Heart left ventricle (tissue), 13 donors: ENCODE measurements around the gene BCAS1.

Experiments
- POLR2A ChIP-seq, 2 donors: fragments of 450-650 bp; IDR thresholded peaks; one replicate each; pipeline ENCODE4 v1.6.1; 2017; ENCODE audit warnings: antibody characterized with exemption in 2 of 2, mild to moderate bottlenecking in 2 of 2, moderate library complexity in 2 of 2
- TF ChIP-seq, protein P1 (sequence below), 12 donors: fragments of 200-600 bp; sonication (generic) in 4 of 12; IDR thresholded peaks; one replicate each; pipeline versions ENCODE4 v1.5.0 to v1.8.0; 2018 to 2022; ENCODE audit warnings: antibody characterized with exemption in 12 of 12, mild to moderate bottlenecking in 5 of 12
- donor health status: ischemic (EF 13 %, LVEDD 7.1; RV severe dilation, severe dysfunction).
- donor health status: DM: no; HTN: yes; CAD: no.
- donor health status: DM: no; HTN: no; CAD: no.
- donor health status: ischemic (EF 25% LVEDD 6.9; RV normal size, moderate dysfunction).
- donor health status: ischemic (EF 25% LVEDD 5.7; RV mildly dilated, moderate dysfunction).
- donor health status: ischemic (EF 35%, LVEDD 5.7; RV mildly dilated, moderate dysfunction).
- donor health status: nonischemic (EF 11% LVEDD 7.7; RV severe dilation, severe dysfunction).
- donor health status: DM: yes; HTN: yes; CAD: no.
- donor health status: PGD.
- donor health status: ischemic (EF 29% LVEDD 5.4; RV normal size, mild dysfunction).
- donor health status: nonischemic (EF 23%, LVEDD 6.1; RV moderate dilation, normal function).

DNA sequence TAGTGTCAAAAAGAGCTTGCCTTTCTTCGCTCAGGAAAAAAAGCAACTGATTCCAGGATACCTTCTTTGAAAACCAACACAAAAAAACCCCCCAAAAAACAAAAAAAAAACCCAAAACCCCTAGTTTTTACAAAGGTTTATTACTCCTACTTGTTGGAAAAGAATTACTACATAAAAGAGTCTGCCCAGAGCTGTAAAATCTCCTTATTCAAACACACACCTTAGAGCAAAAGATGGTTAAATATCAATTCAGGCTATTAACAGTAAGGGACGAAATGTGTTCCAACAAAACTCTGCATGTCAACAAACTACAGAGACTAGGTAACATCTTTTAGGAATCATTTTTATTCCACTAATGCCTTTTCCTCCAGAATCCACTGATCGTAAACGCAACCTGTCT is 42.7 kb downstream of the BCAS1 start:
- TF ChIP-seq, protein P1, sequence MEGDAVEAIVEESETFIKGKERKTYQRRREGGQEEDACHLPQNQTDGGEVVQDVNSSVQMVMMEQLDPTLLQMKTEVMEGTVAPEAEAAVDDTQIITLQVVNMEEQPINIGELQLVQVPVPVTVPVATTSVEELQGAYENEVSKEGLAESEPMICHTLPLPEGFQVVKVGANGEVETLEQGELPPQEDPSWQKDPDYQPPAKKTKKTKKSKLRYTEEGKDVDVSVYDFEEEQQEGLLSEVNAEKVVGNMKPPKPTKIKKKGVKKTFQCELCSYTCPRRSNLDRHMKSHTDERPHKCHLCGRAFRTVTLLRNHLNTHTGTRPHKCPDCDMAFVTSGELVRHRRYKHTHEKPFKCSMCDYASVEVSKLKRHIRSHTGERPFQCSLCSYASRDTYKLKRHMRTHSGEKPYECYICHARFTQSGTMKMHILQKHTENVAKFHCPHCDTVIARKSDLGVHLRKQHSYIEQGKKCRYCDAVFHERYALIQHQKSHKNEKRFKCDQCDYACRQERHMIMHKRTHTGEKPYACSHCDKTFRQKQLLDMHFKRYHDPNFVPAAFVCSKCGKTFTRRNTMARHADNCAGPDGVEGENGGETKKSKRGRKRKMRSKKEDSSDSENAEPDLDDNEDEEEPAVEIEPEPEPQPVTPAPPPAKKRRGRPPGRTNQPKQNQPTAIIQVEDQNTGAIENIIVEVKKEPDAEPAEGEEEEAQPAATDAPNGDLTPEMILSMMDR (IDR thresholded peaks at IDR 0.05) = no peak
- no peak for TF ChIP-seq POLR2A (IDR thresholded peaks at IDR 0.05)
